ENCODE measurements around the gene CFAP298. TPM values are rescaled to one million over a fixed set of nuclear protein-coding genes. Genes with fewer than 3 reads are reported as not detected.

Gene CFAP298
- total RNA-seq, 1 donor from 2014 or later = 75.0 TPM

GRCh38 chr21:32560896-32561295 is 51.3 kb downstream of the CFAP298 start:
- TF ChIP-seq CTCF (IDR thresholded peaks at IDR 0.05; ENCODE audit: insufficient read depth, low read length, poor library complexity, severe bottlenecking) = no peak
- no peak for DNase-seq (ENCODE audit: low read depth)
- Histone ChIP-seq H3K27me3 (ENCODE audit: control insufficient read depth, insufficient read depth, low read length) (no peaks in the 10 kb centered on the region), H3K36me3 (ENCODE audit: control insufficient read depth, insufficient read depth, low read length) (no peaks in the 10 kb centered on the region), H3K4me3 (ENCODE audit: low read depth, low read length) (no peak overlapping the region)

- no peak for DNase-seq (ENCODE audit: low read depth)
- H3K36me3 ChIP-seq (ENCODE audit: control insufficient read depth, insufficient read depth, low read length) = no peaks in the 10 kb centered on the region
- H3K4me3 ChIP-seq (ENCODE audit: low read depth, low read length) = no peak overlapping the region
Measured at GRCh38 chr21:32559006-32559610, 53.1 kb downstream of the CFAP298 start.

GRCh38 chr21:32558106-32558505 is 54.1 kb downstream of the CFAP298 start:
- TF ChIP-seq CTCF (IDR thresholded peaks at IDR 0.05; ENCODE audit: insufficient read depth, low read length, poor library complexity, severe bottlenecking) = no peak
- no peaks in the 10 kb centered on the region for H3K36me3 ChIP-seq (ENCODE audit: control insufficient read depth, insufficient read depth, low read length)
- no peak for DNase-seq (ENCODE audit: low read depth)
- no peaks in the 10 kb centered on the region for H3K27me3 ChIP-seq (ENCODE audit: control insufficient read depth, insufficient read depth, low read length)
- H3K4me3 ChIP-seq (ENCODE audit: low read depth, low read length) = no peak overlapping the region

More at GRCh38 chr21:32559006-32559610, 53.1 kb downstream of the CFAP298 start:
- no peak for TF ChIP-seq CTCF (IDR thresholded peaks at IDR 0.05; ENCODE audit: insufficient read depth, low read length, poor library complexity, severe bottlenecking)
- no peaks in the 10 kb centered on the region for H3K27me3 ChIP-seq (ENCODE audit: control insufficient read depth, insufficient read depth, low read length)

GRCh38 chr21:32554832-32555638 is 57.1 kb downstream of the CFAP298 start:
- no peak overlapping the region for H3K4me3 ChIP-seq (ENCODE audit: low read depth, low read length)
- no peaks in the 10 kb centered on the region for H3K36me3 ChIP-seq (ENCODE audit: control insufficient read depth, insufficient read depth, low read length)
- no peaks in the 10 kb centered on the region for H3K27me3 ChIP-seq (ENCODE audit: control insufficient read depth, insufficient read depth, low read length)
- TF ChIP-seq CTCF (IDR thresholded peaks at IDR 0.05; ENCODE audit: insufficient read depth, low read length, poor library complexity, severe bottlenecking) = no peak
- DNase-seq (ENCODE audit: low read depth) = no peak

GRCh38 chr21:32549886-32550285 is 62.3 kb downstream of the CFAP298 start:
- no peak for DNase-seq (ENCODE audit: low read depth)
- H3K4me3 ChIP-seq (ENCODE audit: low read depth, low read length) = no peak overlapping the region
- no peaks in the 10 kb centered on the region for H3K27me3 ChIP-seq (ENCODE audit: control insufficient read depth, insufficient read depth, low read length)
- TF ChIP-seq CTCF (IDR thresholded peaks at IDR 0.05; ENCODE audit: insufficient read depth, low read length, poor library complexity, severe bottlenecking) = no peak
- no peaks in the 10 kb centered on the region for H3K36me3 ChIP-seq (ENCODE audit: control insufficient read depth, insufficient read depth, low read length)
